ENCODE data around the gene SCUBE2. TPM values are rescaled to one million over a fixed set of nuclear protein-coding genes. Genes with fewer than 3 reads are reported as not detected.
"Not testable (repeated sequence)": the region's sequence is repeated elsewhere in the genome, so short reads cannot be mapped to it uniquely, and the experiment has no call there.

The SCUBE2 gene
- total RNA-seq, 1 donor from 2014 or later, result 0.89 TPM

DNA sequence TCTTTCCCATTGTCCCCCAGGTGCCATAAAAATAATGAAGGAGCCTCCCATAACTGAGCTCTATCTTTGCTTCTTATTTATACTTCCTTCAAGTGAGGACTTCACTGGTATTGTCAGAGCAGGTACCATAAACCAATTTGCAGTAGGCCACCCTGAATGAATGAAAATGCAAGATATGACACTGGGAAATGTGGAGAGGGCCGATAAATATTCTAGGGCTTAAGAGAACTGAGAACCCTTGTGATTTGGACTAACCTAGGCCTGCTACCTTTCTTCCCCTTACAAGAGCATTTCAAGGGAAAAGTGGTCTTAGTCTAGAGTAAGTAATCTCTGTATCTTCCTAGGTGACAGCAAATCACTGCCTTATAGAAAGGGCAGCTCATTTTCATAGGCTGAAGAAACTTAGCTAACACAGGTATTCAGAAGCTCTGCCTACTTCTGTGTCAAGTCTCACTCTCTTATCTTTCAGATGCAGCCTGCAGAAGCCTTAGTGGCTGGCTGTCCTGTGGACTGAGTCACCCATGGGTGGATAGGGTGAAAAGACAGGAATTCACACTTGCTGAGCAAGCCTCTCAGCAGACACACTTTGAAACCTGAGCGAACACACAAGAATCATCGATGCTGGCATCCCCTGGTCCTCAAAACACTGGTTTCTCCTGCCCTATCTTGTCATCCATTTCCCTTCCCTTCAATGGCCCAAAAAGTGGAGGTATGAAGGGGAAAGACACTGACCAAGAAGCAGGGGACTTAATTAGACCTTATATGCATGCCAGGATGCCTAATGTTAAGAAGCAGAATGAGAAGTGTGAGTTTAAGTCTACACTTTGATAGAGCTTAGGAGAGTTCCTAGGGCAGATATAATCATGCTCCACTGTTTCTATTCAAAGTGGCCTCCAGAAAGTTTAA is 102.8 kb downstream of the SCUBE2 start:
- no peak for DNase-seq
- intact Hi-C loops (cut with micrococcal nuclease), result no loop called here
- ATAC-seq, result no peak

DNA sequence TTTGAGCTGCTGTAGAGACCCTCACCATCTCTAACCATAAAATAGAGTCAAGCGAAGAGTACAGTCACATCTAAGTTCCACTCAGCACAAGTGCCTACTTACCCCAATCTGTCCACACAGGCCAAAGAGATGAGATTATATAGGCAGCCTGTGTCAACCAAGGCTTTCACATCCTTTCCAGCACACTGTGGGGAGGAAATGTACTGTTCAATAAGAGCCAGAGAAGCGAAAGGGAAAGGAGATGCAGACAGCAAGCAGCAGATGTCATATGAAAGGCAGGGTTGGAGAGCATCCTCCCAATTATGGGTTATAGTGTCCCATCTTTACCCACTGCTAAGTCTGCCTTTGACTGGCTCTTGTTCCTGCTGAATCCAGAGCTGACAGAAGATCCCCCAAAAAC is 104.0 kb downstream of the SCUBE2 start:
- intact Hi-C loops (cut with micrococcal nuclease), result no loop called here
- ATAC-seq, result no peak
- no peak for DNase-seq

DNA sequence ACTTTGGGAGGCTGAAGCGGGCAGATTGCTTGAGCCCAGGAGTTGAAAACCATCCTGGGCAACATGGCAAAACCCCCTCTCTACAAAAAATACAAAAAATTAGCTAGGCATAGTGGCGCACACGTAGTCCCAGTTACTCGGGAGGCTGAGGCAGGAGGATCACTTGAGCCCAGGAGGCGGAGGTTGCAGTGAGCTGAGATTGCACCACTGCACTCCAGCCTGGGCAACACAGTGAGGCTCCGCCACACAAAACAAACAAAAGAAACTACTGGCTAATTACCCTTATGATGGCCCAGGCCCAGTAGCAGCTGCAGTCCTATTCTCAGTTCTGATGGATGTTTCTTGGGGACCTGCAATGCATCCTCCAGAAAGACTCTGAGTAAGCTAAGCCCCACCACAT is 104.6 kb downstream of the SCUBE2 start:
- intact Hi-C loops (cut with micrococcal nuclease); ATAC-seq: not testable (repeated sequence)

DNA sequence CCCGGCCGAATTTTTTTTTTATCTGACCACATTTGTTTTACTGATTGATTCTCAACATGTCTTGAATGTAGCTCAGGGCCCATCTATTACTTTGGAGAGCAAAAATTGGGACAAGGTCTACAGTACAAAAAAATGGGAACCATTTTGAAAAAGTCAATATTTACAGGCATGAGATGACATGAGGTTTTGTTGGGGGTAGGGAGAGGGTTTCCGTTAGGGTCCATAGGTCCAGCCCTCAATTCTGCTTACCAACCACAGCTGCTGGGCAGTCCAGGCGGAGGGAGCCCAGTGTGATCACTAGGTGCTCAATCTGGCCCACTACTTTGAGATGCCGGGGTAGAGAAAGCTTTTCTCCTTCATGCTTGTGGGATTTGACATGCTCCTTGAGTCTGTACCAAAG is 105.9 kb downstream of the SCUBE2 start:
- intact Hi-C loops (cut with micrococcal nuclease), result no loop called here
- DNase-seq, result no peak
- ATAC-seq, result no peak

More for the DNA sequence above, 104.6 kb downstream of the SCUBE2 start:
- not testable (repeated sequence) for DNase-seq

DNA sequence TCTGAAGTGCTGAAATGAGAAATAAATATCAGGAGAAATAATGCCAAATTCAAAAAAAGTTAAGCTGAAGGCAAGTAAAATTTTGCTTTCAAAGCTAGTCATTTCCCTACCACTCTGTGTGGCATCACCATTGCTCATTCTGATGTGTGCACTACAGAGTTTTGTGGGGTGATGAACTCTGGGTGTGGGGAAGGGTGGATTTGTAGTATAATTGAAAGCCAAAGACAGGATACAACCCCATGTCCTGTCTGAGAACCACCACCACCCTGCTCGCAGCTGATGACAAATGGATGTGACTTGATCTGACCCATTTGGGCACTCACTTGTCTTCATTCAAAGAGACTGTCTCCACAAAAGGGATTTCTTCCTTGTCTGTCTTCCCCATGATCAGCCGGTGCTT is 107.8 kb downstream of the SCUBE2 start:
- no peak for DNase-seq
- ATAC-seq, result no peak
- intact Hi-C loops (cut with micrococcal nuclease), result no loop called here

DNA sequence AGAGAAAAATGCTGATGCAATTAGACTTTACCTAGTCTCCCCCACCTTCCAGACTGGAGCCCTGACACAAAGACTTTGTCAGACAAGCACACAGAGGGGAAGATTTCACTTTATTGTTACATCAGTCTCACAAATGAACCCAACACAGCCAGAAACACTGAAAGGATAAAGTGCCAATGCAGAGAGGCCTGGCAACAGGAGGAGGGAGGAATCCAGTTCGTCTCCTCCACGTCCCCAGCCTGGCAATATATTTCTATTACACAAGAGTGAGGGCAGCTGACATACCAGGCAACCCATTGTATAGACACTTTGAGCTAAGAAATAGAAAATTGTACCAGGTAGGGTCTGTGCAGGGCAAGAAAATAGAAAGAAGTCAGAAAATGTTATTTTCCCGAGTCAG is 110.9 kb downstream of the SCUBE2 start:
- ATAC-seq, result no peak
- intact Hi-C loops (cut with micrococcal nuclease), result no loop called here

DNA sequence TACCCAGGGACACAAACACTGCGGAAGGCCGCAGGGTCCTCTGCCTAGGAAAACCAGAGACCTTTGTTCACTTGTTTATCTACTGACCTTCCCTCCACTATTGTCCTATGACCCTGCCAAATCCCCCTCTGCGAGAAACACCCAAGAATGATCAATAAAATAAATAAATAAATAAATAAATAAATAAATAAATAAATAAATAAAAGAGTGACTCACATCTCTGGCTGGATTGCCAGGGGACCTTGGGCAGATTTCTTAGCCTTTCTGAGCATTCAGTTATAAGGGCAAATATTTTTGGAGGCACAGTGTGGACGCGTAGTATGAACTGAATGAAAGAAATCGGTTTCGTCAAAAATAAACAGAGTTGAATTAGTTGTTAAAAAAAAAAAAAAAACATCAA is 112.0 kb downstream of the SCUBE2 start:
- intact Hi-C loops (cut with micrococcal nuclease); DNase-seq; ATAC-seq: not testable (repeated sequence)

More for the DNA sequence above, 110.9 kb downstream of the SCUBE2 start:
- no peak for DNase-seq

DNA sequence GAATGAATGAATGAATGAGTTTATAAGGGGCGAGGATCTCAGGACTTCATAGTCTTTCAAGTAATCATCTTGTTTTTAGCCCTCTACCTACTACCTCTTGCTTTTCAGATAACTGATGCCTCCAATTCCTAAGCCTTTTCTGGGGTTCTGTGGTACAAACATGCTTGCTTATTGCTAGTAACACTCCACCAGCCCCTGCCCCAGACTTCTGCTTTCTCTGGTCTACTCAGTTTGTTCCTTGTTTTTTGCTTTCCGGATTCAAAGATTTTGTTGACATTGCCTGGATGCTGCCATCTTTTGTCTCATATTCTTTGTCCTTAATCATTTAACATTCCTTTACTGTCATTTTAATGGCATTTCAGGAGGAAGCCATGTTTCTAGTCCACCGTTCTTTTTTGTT is 118.3 kb downstream of the SCUBE2 start:
- intact Hi-C loops (cut with micrococcal nuclease), result no loop called here
- DNase-seq, result no peak
- ATAC-seq, result no peak

DNA sequence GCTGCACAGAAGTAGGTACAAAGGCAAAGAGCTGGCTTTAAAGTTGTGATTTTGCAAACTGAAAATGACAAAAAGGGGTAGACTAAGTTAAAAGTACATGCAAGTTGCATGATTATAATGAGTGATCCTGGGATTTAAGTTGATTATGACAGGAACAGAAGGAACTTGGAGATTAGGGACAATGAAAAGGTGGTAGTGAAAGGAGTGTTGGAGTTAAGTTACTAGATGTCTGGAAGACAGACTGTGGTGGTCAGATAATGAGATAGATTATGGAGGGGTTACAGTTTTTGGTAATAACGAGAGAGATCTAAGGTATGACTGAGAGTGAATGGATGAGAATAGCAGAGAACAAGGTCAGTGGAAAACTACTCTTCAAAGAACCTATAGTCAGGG is 119.5 kb downstream of the SCUBE2 start:
- no peak for ATAC-seq
- intact Hi-C loops (cut with micrococcal nuclease), result no loop called here
- no peak for DNase-seq

DNA sequence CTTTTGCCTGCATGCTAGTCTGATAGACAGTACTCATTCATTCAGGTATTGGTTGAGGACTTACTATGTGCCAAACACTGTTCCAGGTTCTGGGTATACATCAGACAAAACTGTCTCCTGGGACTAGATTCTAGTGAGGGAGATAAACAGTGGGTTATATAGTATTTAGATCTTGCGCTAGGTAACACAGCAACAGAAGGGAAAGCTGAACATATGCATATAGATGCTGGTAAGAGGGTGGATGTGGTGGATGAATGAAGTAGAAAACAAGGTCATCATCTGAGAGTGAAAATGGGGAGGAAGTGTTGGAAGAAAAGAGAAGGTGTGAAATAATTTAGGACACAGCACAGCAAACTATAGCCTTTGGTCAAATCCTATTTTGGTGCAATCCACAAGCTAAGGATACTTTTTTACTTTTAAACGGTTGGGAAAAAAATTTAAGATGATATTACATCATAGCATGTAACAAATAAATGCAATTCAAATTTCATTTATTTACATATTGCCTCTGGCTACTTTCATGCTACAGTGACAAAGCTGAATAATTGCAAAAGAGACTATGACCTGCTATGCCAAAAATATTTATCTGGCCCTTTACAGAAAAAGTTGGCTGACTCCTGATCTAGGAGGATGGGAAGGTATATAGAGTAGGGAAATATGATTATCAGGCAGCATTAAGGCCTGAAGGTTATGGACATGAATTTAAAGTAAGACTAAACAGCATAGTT is 120.0 kb downstream of the SCUBE2 start:
- DNase-seq (no peak), ATAC-seq (no peak)
- intact Hi-C loops (cut with micrococcal nuclease), result no loop called here

Small RNAs within 50 kb of the gene (microRNA-seq; reads per million reads assigned to microRNA genes)
- not detected for gene MIR5691 (ENCODE audit: borderline number of aligned reads)

Other genes with a start within 250 kb of the SCUBE2 start
- 24.8 TPM for gene AKIP1, start 180.4 kb downstream of the SCUBE2 start, total RNA-seq
- gene C11orf16, start 158.7 kb downstream of the SCUBE2 start, total RNA-seq, result not detected
- gene ASCL3, start 148.6 kb downstream of the SCUBE2 start, total RNA-seq, result not detected
- gene TMEM9B, start 127.2 kb downstream of the SCUBE2 start, total RNA-seq, result 43.5 TPM
- gene NRIP3, start 87.6 kb downstream of the SCUBE2 start, total RNA-seq, result 1.2 TPM
- gene DENND5A, start 173.8 kb upstream of the SCUBE2 start, total RNA-seq, result 121 TPM
- 25.5 TPM for gene TMEM41B, start 223.0 kb upstream of the SCUBE2 start, total RNA-seq